IMR-90 (cell line): ENCODE data around the gene TAF9. TPM values are rescaled to one million over a fixed set of nuclear protein-coding genes. Genes with fewer than 3 reads are reported as not detected.

Experiments used
- ATAC-seq: fragments of 200-7000 bp; cut with Tn5 transposase; 2 replicates; pipeline ENCODE4 v1.9.1; 2020; ENCODE audit warnings: low read depth, mild to moderate bottlenecking, moderate library complexity
- BruUV-seq: library from RNA; stranded (reverse); fragments of 400-500 nt; replicated peaks from 2 replicates; lab custom pipeline; 2021; lab: Mats Ljungman, UMichigan
- CTCF ChIA-PET: fragments of 300-600 bp; formaldehyde crosslinking; extraction: SDS; loops from one replicate; lab custom pipeline; 2021; ENCODE audit warnings: antibody characterized with exemption; lab: Yijun Ruan, JAX
- POLR2A ChIA-PET: fragments of 300-600 bp; sonication (Branson Sonifier 250); formaldehyde crosslinking; loops from one replicate; lab custom pipeline; 2022; ENCODE audit warnings: antibody characterized with exemption; ENCODE audit not compliant: unreplicated experiment; lab: Charles Lee
- DNase-seq: peaks from one replicate; pipeline ENCODE4 v3.0.0; 2013
- H2AFZ ChIP-seq: replicated peaks from 2 replicates; pipeline ENCODE3; 2013; ENCODE audit warnings: low read length, mild to moderate bottlenecking; ENCODE audit not compliant: poor library complexity
- H2AK5ac ChIP-seq: 2 replicates; pipeline ENCODE4 v1.6.1; 2013; ENCODE audit warnings: low read depth, low read length, inconsistent platforms
- H2AK9ac ChIP-seq: replicated peaks from 2 replicates; pipeline ENCODE3; 2013; ENCODE audit warnings: mild to moderate bottlenecking, low read depth, low read length, moderate library complexity; ENCODE audit not compliant: poor library complexity
- H2BK120ac ChIP-seq: 2 replicates; pipeline ENCODE4 v1.6.1; 2013; ENCODE audit warnings: low read depth, low read length, inconsistent platforms
- H2BK15ac ChIP-seq: 3 replicates; pipeline ENCODE4 v1.6.1; 2013; ENCODE audit warnings: low read depth, low read length, inconsistent platforms
- H2BK20ac ChIP-seq: 2 replicates; pipeline ENCODE4 v1.6.1; 2013; ENCODE audit warnings: low read depth, mild to moderate bottlenecking, inconsistent platforms, low read length, moderate library complexity
- H2BK5ac ChIP-seq: 2 replicates; pipeline ENCODE4 v1.6.1; 2013; ENCODE audit warnings: mild to moderate bottlenecking, low read depth, low read length, inconsistent platforms; ENCODE audit not compliant: poor library complexity, severe bottlenecking
- H3K14ac ChIP-seq: replicated peaks from 2 replicates; pipeline ENCODE4 v1.6.1; 2013; ENCODE audit warnings: low read depth, low read length, inconsistent platforms
- H3K18ac ChIP-seq: 2 replicates; pipeline ENCODE4 v1.6.1; 2013; ENCODE audit warnings: low read depth, low read length, control low read depth
- H3K23ac ChIP-seq: 2 replicates; pipeline ENCODE4 v1.6.1; 2013; ENCODE audit warnings: low read depth, low read length, inconsistent platforms
- H3K27ac ChIP-seq: 2 replicates; pipeline ENCODE4 v1.5.1; 2013; ENCODE audit warnings: mild to moderate bottlenecking, control low read depth, low read length; ENCODE audit not compliant: insufficient read depth
- H3K27me3 ChIP-seq: 2 replicates; pipeline ENCODE4 v1.6.1; 2013; ENCODE audit warnings: low read length; ENCODE audit not compliant: control insufficient read depth, insufficient read depth
- H3K36me3 ChIP-seq: 2 replicates; pipeline ENCODE4 v1.6.1; 2013; ENCODE audit warnings: low read length, mixed read lengths; ENCODE audit not compliant: control insufficient read depth, insufficient read depth
- H3K4ac ChIP-seq: 2 replicates; pipeline ENCODE4 v1.6.1; 2013; ENCODE audit warnings: low read depth, low read length, inconsistent platforms
- H3K4me1 ChIP-seq: 2 replicates; pipeline ENCODE4 v1.6.1; 2013; ENCODE audit warnings: low read length, mixed read lengths; ENCODE audit not compliant: control insufficient read depth, insufficient read depth
- H3K4me2 ChIP-seq: 2 replicates; pipeline ENCODE4 v1.6.1; 2013; ENCODE audit warnings: low read depth, mild to moderate bottlenecking, control low read depth, low read length, moderate library complexity
- H3K4me3 ChIP-seq: 2 replicates; pipeline ENCODE4 v1.5.1; 2013; ENCODE audit warnings: low read depth, mild to moderate bottlenecking, control low read depth, low read length, moderate library complexity; ENCODE audit not compliant: insufficient read depth
- H3K56ac ChIP-seq: 2 replicates; pipeline ENCODE4 v1.6.1; 2013; ENCODE audit warnings: low read length, inconsistent platforms; ENCODE audit not compliant: insufficient read depth; ENCODE audit errors: extremely low read depth
- H3K79me1 ChIP-seq, 2 experiments: 2 replicates each; pipeline ENCODE4 v1.6.1; 2013; ENCODE audit warnings: low read length in 2 of 2, inconsistent platforms in 1 of 2, low read depth in 1 of 2
- H3K9ac ChIP-seq: 2 replicates; pipeline ENCODE4 v1.6.1; 2013; ENCODE audit warnings: low read depth, low read length, control low read depth
- H3K9me1 ChIP-seq: 2 replicates; pipeline ENCODE4 v1.6.1; 2013; ENCODE audit warnings: low read length, inconsistent platforms; ENCODE audit not compliant: insufficient read depth
- H3K9me3 ChIP-seq: 2 replicates; pipeline ENCODE4 v1.6.1; 2013; ENCODE audit warnings: low read length; ENCODE audit not compliant: control insufficient read depth, insufficient read depth
- H4K20me1 ChIP-seq: 2 replicates; pipeline ENCODE4 v1.6.1; 2013; ENCODE audit warnings: low read length, inconsistent platforms; ENCODE audit not compliant: insufficient read depth
- H4K5ac ChIP-seq: 2 replicates; pipeline ENCODE4 v1.6.1; 2013; ENCODE audit warnings: mild to moderate bottlenecking, low read depth, low read length, control low read depth
- H4K8ac ChIP-seq, 2 experiments: 2 replicates each; pipeline ENCODE4 v1.6.1; 2013; ENCODE audit warnings: low read depth in 2 of 2, low read length in 2 of 2, control low read depth in 1 of 2, inconsistent platforms in 1 of 2
- H4K91ac ChIP-seq: 2 replicates; pipeline ENCODE4 v1.6.1; 2013; ENCODE audit warnings: low read depth, low read length, inconsistent platforms; ENCODE audit not compliant: insufficient read depth
- CHD1 ChIP-seq: IDR thresholded peaks from 2 replicates; pipeline ENCODE4 v1.6.1; 2012; ENCODE audit warnings: low read depth, low read length, improper control_type of control experiment
- FOS ChIP-seq: fragments of 150-350 bp; IDR thresholded peaks from 2 replicates; pipeline ENCODE4 v1.6.1; 2016; ENCODE audit warnings: low read depth, low read length
- MAFK ChIP-seq: IDR thresholded peaks from 2 replicates; pipeline ENCODE4 v1.6.1; 2012; ENCODE audit warnings: low read depth, low read length, improper control_type of control experiment
- MAZ ChIP-seq: IDR thresholded peaks from 2 replicates; pipeline ENCODE4 v1.6.1; 2012; ENCODE audit warnings: low read depth, mild to moderate bottlenecking, low read length, improper control_type of control experiment, moderate library complexity, borderline replicate concordance
- MXI1 ChIP-seq: IDR thresholded peaks from 2 replicates; pipeline ENCODE4 v1.6.1; 2012; ENCODE audit warnings: low read depth, mild to moderate bottlenecking, low read length, moderate library complexity, borderline replicate concordance
- NFE2L2 ChIP-seq: fragments of 150-350 bp; IDR thresholded peaks from 2 replicates; pipeline ENCODE4 v1.6.1; 2016; ENCODE audit warnings: low read depth, mild to moderate bottlenecking, low read length
- RAD21 ChIP-seq: IDR thresholded peaks from 2 replicates; pipeline ENCODE4 v1.6.1; 2012; ENCODE audit warnings: low read length, improper control_type of control experiment
- RCOR1 ChIP-seq: IDR thresholded peaks from 2 replicates; pipeline ENCODE4 v1.6.1; 2012; ENCODE audit warnings: mild to moderate bottlenecking, low read length, improper control_type of control experiment; ENCODE audit not compliant: insufficient replicate concordance
- SMC3 ChIP-seq: fragments of 150-350 bp; IDR thresholded peaks from 2 replicates; pipeline ENCODE4 v1.6.1; 2016; ENCODE audit warnings: low read depth, mild to moderate bottlenecking, antibody characterized with exemption, low read length, moderate library complexity
- WGBS, 2 experiments: methylation state at CpG; one replicate each; pipeline versions ENCODE4 v1.1.5 to v1.1.7; 2013; ENCODE audit warnings: missing lambda C conversion rate in 2 of 2; ENCODE audit not compliant: insufficient read length in 1 of 2; ENCODE audit errors: extremely low coverage in 2 of 2; 5-methylcytosine and 5-hydroxymethylcytosine counted together
- dilution Hi-C: fragments of 300-500 bp; cut with HindIII; formaldehyde crosslinking; loops from one replicate; pipeline ENCODE4 v1.14.3; 2018; ENCODE audit warnings: low sequenced_read_pairs; ENCODE audit not compliant: unreplicated experiment
- in situ Hi-C: fragments of 300-500 bp; cut with MboI; formaldehyde crosslinking; loops from 3 replicates; pipeline ENCODE4 v1.14.3; 2019; ENCODE audit warnings: low sequenced_read_pairs, inconsistent platforms, mixed read lengths
- intact Hi-C: fragments of 100-400 bp; cut with micrococcal nuclease; formaldehyde crosslinking; loops from 2 replicates; pipeline ENCODE4 v1.10.0; 2022
- polyA plus RNA-seq, 3 experiments: library from polyadenylated mRNA; depleted of rRNA; stranded (reverse); fragments of >200 nt; gene quantifications; 2 replicates each; pipeline ENCODE4 v1.2.3, GENCODE V29; 2012; ENCODE audit warnings: low replicate concordance in 1 of 3
- total RNA-seq: library from RNA; depleted of rRNA; stranded (reverse); fragments of >200 nt; gene quantifications from 2 replicates; pipeline ENCODE4 v1.2.3, GENCODE V29; 2012
- TF ChIP-seq, protein P1 (sequence below): conservative IDR thresholded peaks from 2 replicates; pipeline ENCODE4 v1.5.1; 2012; ENCODE audit warnings: mild to moderate bottlenecking, low read depth, low read length, improper control_type of control experiment
- TF ChIP-seq, protein P2 (sequence below): fragments of 150-350 bp; IDR thresholded peaks from 2 replicates; pipeline ENCODE4 v1.6.1; 2016; ENCODE audit warnings: low read depth, mild to moderate bottlenecking, low read length, moderate library complexity, borderline replicate concordance

The TAF9 gene
- total and polyA plus RNA-seq, 2 of the 4 experiments (the other 2 are of a cell fraction), result 107 to 127 TPM

DNA sequence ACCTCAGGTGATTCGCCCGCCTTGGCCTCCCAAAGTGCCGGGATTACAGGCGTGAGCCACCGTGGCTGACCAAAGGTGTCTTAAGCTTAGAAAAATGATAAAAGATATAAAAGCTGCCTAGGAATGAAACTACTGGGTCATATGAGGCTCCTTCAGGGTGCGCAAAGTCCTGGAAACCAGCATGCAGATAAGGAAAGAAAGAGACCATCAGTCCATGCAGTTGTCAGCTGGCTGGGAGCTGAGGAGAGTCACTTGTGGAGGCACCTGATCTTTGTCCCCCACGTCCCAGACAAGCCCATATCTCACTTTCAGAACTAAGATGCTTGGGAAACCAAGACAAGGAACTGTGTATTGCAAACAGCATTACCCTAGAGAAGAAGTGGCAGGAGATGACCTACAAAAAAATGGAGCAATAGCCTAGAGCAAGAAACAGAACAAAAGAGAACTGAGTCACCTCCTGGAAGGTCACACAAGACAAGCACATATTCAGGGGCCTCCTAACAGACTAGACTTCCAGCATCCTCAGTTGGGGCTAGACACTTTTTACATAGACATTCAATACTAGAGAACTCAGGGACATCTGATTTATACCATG lies 33.9 kb downstream of the TAF9 start:
- H2AK9ac ChIP-seq, result no peak overlapping the region
- in situ Hi-C loops (loop anchor here (10.0 kb wide), 1 partner anchor 221 kb away; no protein-coding TSS in a partner anchor), intact Hi-C loops (loop anchor here (2.0 kb wide), 1 partner anchor 243 kb away; no protein-coding TSS in a partner anchor), dilution Hi-C loops (no loop called here)
- H3K9me1 ChIP-seq, result peaks cover 4% of the 10 kb centered on the region; the same call in 1 of the 2 replicates
- POLR2A ChIA-PET, result no interaction called here
- no TSS peak for BruUV-seq
- no peak overlapping the region for H4K91ac ChIP-seq
- H4K8ac ChIP-seq, result no peak overlapping the region
- H3K23ac ChIP-seq, result no peak overlapping the region
- H3K4me3 ChIP-seq, result no peak overlapping the region
- H3K27me3 ChIP-seq, result no peaks in the 10 kb centered on the region
- no peak overlapping the region for H2BK5ac ChIP-seq
- H4K5ac ChIP-seq, result no peak overlapping the region
- TF ChIP-seq FOS (no peak), MAZ (no peak), CHD1 (no peak), MXI1 (no peak), RAD21 (no peak), MAFK (no peak), SMC3 (no peak), NFE2L2 (no peak), RCOR1 (no peak)
- TF ChIP-seq, protein P1, sequence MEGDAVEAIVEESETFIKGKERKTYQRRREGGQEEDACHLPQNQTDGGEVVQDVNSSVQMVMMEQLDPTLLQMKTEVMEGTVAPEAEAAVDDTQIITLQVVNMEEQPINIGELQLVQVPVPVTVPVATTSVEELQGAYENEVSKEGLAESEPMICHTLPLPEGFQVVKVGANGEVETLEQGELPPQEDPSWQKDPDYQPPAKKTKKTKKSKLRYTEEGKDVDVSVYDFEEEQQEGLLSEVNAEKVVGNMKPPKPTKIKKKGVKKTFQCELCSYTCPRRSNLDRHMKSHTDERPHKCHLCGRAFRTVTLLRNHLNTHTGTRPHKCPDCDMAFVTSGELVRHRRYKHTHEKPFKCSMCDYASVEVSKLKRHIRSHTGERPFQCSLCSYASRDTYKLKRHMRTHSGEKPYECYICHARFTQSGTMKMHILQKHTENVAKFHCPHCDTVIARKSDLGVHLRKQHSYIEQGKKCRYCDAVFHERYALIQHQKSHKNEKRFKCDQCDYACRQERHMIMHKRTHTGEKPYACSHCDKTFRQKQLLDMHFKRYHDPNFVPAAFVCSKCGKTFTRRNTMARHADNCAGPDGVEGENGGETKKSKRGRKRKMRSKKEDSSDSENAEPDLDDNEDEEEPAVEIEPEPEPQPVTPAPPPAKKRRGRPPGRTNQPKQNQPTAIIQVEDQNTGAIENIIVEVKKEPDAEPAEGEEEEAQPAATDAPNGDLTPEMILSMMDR, result no peak
- TF ChIP-seq, protein P2, sequence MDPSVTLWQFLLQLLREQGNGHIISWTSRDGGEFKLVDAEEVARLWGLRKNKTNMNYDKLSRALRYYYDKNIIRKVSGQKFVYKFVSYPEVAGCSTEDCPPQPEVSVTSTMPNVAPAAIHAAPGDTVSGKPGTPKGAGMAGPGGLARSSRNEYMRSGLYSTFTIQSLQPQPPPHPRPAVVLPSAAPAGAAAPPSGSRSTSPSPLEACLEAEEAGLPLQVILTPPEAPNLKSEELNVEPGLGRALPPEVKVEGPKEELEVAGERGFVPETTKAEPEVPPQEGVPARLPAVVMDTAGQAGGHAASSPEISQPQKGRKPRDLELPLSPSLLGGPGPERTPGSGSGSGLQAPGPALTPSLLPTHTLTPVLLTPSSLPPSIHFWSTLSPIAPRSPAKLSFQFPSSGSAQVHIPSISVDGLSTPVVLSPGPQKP, result no peak
- H3K14ac ChIP-seq, result no peak overlapping the region
- no peak overlapping the region for H3K56ac ChIP-seq
- 90% methylated on average over 2 of the region's 7 CpGs; no CpG with 5 or more reads in 1 of the 2 experiments for WGBS, 2 experiments
- H2BK20ac ChIP-seq, result no peak overlapping the region
- no peak overlapping the region for H3K4me2 ChIP-seq
- peaks cover 0 to 3% of the 10 kb centered on the region in 2 experiments; a peak in 1 of 4 replicates for H3K79me1 ChIP-seq
- H3K4ac ChIP-seq, result no peak overlapping the region
- H3K9ac ChIP-seq, result no peak overlapping the region
- no peaks in the 10 kb centered on the region for H3K9me3 ChIP-seq
- H2BK120ac ChIP-seq, result no peak overlapping the region
- H2AFZ ChIP-seq, result no peak overlapping the region
- CTCF ChIA-PET, result interaction anchor here (0.6 to 1.8 kb wide), 6 partner anchors 8 to 611 kb away, joined by 3 to 6 read pairs (median 4); partner anchors contain the start of gene SLC30A5
- no peak overlapping the region for H2BK15ac ChIP-seq
- DNase-seq (no peak), ATAC-seq (no peak)
- no peaks in the 10 kb centered on the region for H4K20me1 ChIP-seq
- no peak overlapping the region for H2AK5ac ChIP-seq
- no peaks in the 10 kb centered on the region for H3K36me3 ChIP-seq
- no peak overlapping the region for H3K27ac ChIP-seq
- H3K18ac ChIP-seq, result no peak overlapping the region
- peaks cover 3% of the 10 kb centered on the region for H3K4me1 ChIP-seq
